IPS-NIHi7 (cell line): ENCODE data around the gene CALHM2.
"Not testable (repeated sequence)": the region's sequence is repeated elsewhere in the genome, so short reads cannot be mapped to it uniquely, and the experiment has no call there.

Experiments used
- DNase-seq: peaks from one replicate; pipeline ENCODE4 v3.0.0; 2012; ENCODE audit warnings: mixed read lengths; ENCODE audit errors: extremely low spot score

Gene CALHM2

DNA sequence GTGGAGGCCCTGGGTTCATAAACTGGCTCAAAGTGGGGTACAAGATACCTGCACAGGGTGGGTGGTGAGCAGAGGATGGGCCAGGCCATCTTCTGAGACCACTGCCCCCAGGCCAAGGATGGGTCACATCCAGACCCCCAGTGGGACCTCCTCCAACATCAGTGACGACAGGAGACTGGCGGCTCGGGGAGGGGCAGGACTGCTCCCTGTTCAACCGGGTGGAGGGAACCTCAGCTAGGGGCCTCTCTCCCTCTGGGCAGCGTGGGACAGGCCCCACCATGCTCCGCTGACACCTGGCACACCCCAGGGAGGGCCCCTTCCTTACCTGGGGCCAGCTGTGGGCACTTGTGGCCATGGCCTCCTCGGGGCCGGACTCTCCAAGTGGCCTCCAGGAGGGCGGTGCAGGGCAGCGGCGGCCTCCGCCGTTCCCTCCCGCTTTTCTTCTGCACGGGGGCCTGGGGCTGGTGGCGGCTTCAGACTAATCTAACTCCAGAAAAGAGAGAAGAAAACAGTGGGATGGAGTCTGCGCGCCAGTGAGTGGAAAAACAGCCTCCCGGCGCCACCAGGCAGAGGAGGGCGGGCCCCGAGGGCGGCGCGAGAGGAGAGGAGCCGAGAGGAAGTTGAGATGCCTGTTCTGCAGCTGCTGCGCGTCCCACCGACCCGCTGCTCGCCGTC lies at the start of gene CALHM2:
TSS of gene CALHM2 (minus strand) at position 540 of the 675 bp plus-strand sequence. CDS start 2,429 bp downstream, outside the sequence.
- peak; percentile 91 for DNase-seq

GRCh38 chr10:103501186-103501585 lies 49.0 kb upstream of the CALHM2 start:
- no peak for DNase-seq

DNA sequence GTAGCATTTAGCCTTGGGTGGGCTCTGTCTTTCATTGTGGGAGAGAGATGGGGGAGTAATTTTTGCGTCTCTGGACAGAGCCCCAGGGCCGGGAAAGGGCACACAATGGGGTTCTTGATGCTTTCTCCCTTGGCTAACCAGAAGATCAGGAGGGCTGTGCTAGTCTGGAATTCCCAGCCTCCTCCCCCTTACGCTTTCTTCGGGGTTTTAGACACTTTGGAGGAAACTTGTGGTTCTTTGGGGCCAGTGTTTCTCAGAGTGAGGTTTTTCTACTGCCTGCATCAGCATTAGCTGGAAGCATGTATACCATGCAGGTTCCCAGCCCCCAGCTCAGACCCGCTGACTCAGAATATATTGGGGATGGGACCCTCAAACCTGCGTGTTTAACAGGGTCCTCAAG lies 48.3 kb upstream of the CALHM2 start:
- no peak for DNase-seq

DNA sequence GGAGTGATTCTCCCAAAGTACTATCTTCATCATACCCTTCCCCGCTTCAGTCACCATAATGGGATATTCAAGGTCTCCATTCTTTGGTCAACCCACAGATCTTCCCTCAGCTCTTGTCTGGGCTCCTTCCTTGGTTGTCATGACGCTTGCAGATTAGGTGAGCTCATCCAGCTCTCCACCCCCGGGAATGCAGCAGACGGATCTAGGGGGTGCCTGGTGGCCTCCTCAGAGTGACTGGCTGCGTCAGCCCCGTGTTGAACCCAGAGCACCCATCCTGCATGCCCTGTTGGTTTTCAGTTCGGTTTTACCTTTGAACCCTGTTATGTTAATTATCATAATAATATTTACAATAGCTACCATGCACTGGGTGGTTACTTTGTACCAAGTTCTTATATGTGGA lies 47.7 kb upstream of the CALHM2 start:
- DNase-seq = no peak

GRCh38 chr10:103498936-103499638 lies 46.9 kb upstream of the CALHM2 start:
- DNase-seq = no peak

GRCh38 chr10:103497161-103497915 lies 45.2 kb upstream of the CALHM2 start:
- no peak for DNase-seq

GRCh38 chr10:103495321-103495720 lies 43.2 kb upstream of the CALHM2 start:
- no peak for DNase-seq

DNA sequence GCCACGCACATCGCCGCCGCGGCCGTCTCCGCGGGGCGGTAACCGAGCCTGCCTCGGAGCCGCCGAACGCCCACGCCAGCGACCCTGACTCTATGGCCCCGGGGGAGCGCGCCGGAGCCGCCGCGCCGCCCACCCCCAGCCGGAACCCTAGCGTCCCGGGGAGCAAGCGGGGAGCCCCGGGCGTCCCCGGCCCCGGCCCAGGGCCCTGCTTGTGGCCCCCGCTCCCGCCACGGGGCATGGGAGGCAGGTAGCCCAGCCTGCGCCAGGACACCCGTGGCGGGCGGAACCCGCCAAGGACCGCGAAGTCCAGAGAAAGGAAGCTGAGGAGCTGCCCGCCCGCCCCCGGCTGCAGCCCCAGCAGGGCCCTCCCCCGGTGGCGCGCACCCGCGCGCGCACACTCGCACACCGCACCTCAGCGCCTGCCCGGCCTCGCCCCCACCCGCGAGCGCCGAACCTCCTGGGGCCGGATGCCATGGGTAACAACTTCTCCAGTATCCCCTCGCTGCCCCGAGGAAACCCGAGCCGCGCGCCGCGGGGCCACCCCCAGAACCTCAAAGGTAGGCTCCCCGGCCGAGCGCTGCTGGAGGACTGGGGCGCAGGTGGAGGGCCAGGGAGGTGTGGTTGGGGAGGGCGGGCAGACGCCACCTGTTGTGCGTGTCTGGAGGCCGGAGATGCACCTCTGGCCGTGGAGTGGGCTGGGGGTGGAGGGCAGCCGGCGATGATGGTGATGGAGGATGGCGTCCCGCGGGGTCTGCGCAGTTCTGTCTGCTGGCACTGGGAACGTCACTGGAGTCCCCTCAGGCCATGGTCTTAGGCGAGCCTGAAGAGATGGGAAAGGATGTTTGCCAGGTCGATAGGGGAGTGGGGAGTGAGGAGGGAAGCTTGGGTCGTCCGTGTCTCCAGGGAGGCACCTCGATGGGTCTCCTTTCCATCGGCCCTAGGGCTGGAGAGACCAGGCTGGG lies 42.0 kb upstream of the CALHM2 start:
- DNase-seq = no peak

GRCh38 chr10:103493362-103493915 lies 41.3 kb upstream of the CALHM2 start, which contains the start of gene NEURL1:
NEURL1 (plus strand) TSS chr10:103493705; CDS start chr10:103494388, 683 bp downstream.
- DNase-seq = peak; percentile 64

DNA sequence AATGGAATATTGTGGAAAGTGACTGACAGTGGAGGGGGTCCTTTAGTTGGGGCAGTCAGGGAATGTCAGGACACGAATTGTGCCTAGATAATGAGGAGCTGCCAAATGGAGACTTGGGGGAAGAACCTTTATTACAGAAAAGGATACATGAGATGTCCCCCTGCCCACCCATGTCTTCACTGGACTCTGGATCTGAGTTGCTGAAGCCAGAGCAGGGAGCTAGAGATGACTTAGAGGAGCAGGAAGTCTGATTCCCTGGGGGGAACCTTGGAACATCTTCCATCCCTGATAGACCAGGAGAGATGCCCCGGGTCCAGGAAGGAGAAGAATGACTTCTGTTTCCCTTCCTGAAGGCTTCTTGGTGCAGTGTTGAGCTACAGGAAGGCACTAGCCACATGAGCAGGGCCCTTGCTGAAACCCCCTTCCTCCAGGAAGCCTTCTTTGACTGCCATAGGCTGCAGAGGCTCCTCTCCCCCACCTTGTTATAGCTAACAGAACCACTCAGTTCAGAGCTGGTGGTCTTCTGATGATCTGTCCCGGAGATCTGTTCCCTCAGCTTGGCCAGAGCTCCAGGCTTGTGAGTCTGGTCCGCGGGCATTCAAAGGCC lies 40.6 kb upstream of the CALHM2 start:
- no peak for DNase-seq

GRCh38 chr10:103491729-103492364 lies 39.7 kb upstream of the CALHM2 start:
- no peak for DNase-seq

- no peak for DNase-seq
Measured at GRCh38 chr10:103490986-103491314, 38.8 kb upstream of the CALHM2 start.

DNA sequence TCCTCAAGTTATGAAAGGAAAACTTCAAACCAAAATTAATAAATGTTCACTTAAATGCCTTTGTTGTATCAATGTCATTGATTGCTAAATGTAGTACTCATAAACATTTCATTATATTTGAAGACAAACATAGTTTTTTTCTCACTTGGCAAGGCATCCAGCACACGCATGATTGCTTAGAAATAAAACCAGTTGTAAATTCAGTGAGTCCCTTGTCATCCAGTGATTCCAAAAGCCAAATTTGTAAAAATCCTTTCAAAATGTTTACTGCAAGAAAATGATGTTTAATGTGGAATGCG lies 35.2 kb upstream of the CALHM2 start:
- no peak for DNase-seq

DNA sequence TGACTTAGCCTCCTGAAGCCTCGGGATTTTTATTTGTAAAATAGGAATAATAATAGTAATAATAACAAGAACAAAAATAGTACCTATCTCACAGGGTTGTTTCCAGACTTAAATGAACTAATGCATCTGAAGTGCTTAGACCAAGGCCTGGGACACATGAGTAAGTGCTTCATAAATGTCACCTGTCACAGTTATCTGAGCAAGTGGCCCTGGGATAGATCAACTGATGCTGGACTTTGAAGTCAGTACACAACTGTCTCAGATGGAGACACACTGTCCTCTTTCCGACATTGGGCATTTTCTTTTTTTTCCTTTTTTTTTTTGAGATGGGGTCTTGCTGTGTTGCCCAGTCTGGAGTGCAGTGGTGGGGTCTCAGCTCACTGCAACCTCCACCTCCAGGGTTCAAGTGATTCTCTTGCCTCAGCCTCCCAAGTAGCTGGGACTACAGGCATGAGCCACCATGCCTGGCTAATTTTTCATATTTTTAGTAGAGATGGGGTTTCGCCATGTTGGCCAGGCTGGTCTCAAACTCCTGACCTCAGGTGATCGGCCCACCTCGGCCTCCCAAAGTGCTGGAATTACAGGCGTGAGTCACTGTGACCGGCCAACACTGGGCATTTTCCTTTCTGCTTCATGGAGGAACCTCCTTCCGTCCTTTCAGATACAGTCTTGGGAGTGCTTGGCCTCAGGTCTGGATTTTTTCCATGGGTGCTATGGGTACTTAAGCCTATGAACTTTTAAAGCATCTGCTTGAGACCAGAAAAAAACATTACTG lies 34.7 kb upstream of the CALHM2 start:
- DNase-seq = not testable (repeated sequence)

- no peak for DNase-seq
Measured at GRCh38 chr10:103481974-103482531, 29.9 kb upstream of the CALHM2 start.

DNA sequence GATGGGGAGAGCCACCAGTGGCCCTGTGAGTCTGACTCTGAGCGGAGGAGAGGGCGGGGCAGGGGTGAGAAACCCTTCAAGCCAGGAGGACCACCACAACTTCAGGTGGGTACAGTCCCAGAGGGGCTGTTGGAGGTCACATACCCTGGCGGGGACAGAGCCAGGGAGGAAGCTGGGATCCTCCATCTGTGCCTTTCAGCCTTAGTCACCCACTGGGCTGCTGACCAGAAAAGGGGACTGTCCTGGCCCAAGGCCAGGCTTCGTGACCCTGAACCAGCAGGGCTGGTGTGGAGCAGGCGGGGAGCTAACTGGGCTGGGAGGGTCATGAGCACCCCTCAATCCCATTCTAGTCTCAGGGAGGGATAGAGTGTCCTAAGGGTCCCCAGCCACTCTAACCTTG lies 28.4 kb upstream of the CALHM2 start:
- no peak for DNase-seq

DNA sequence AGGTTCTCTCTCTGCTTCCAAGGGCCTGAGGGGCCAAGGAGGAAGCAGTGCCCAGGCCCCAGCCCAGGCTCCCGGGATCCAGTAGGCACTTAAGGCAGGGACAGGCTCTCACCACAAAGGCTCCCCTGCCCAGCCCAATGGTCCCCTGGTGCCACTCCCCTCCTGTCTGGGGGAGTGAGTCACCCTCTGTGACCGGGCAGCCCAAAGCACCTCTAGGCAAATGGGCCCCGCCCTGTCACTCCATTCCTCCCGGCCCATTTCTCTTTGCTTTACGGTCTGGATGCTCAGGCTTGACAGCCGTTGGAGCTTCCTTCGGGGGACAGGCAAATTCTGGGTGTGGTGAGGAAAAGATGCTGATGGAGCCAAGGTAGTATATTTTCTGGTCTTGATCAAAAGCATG lies 27.0 kb upstream of the CALHM2 start, which contains the start of gene CALHM3:
TSS of gene CALHM3 (minus strand) at position 106 of the 400 bp plus-strand sequence. CDS start 208 bp downstream, outside the sequence.
- DNase-seq = no peak

GRCh38 chr10:103478671-103479070 lies 26.5 kb upstream of the CALHM2 start:
- DNase-seq = no peak
